Brain microvascular endothelial cell (primary cell): Measurements from ENCODE around the gene SGCD.

Experiments used
- DNase-seq: peaks from one replicate; pipeline ENCODE4 v3.0.0-alpha.2; 2020
- H3K27ac ChIP-seq: fragments of 250-450 bp; sonication (Bioruptor Pico); 2 replicates; pipeline ENCODE4 v1.5.1; 2020; ENCODE audit warnings: mild to moderate bottlenecking, moderate library complexity
- H3K27me3 ChIP-seq: fragments of 250-450 bp; sonication (Bioruptor Pico); replicated peaks from 2 replicates; pipeline ENCODE4 v1.5.1; 2020; ENCODE audit warnings: mild to moderate bottlenecking
- H3K36me3 ChIP-seq: fragments of 250-450 bp; sonication (Bioruptor Pico); replicated peaks from 2 replicates; pipeline ENCODE4 v1.5.1; 2020; ENCODE audit warnings: mild to moderate bottlenecking
- H3K4me3 ChIP-seq: 2 replicates; pipeline ENCODE4 v1.5.1; 2011; ENCODE audit warnings: low read depth, mild to moderate bottlenecking, control low read depth, low read length, moderate library complexity
- in situ Hi-C: cut with HindIII; loops from 2 replicates; pipeline ENCODE4 v1.10.0; 2017; ENCODE audit warnings: low sequenced_read_pairs, low pct_ligation_motif_present
- TF ChIP-seq, protein P1 (sequence below): IDR thresholded peaks from 2 replicates; pipeline ENCODE4 v1.5.1; 2011; ENCODE audit warnings: low read depth, mild to moderate bottlenecking, moderate library complexity, low read length, control low read depth, inconsistent platforms; ENCODE audit errors: missing control alignments

The SGCD gene

DNA sequence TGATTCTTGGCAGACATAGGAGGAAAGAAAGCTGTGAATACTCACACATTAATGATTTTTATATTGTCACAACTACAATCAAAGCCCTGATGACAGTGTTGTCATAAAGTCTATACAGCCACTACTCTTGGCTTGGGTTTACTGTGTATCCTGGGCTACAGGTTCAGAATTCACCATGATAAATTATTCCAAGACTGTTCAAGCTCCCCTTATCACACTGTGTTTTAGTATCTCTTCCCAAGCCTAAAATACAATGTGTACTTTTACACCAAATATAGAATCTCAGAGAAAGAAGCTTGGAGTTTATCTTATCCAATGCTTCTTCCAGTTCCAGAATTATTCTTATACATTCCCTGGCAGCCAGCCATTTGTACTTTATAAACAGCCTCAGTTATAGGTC lies 395.4 kb downstream of the SGCD start:
- in situ Hi-C loops: no loop called here
- Histone ChIP-seq H3K36me3 (no peaks in the 10 kb centered on the region), H3K27ac (no peak overlapping the region), H3K27me3 (no peaks in the 10 kb centered on the region), H3K4me3 (no peak overlapping the region)
- DNase-seq: no peak
- TF ChIP-seq, protein P1, sequence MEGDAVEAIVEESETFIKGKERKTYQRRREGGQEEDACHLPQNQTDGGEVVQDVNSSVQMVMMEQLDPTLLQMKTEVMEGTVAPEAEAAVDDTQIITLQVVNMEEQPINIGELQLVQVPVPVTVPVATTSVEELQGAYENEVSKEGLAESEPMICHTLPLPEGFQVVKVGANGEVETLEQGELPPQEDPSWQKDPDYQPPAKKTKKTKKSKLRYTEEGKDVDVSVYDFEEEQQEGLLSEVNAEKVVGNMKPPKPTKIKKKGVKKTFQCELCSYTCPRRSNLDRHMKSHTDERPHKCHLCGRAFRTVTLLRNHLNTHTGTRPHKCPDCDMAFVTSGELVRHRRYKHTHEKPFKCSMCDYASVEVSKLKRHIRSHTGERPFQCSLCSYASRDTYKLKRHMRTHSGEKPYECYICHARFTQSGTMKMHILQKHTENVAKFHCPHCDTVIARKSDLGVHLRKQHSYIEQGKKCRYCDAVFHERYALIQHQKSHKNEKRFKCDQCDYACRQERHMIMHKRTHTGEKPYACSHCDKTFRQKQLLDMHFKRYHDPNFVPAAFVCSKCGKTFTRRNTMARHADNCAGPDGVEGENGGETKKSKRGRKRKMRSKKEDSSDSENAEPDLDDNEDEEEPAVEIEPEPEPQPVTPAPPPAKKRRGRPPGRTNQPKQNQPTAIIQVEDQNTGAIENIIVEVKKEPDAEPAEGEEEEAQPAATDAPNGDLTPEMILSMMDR: no peak

DNA sequence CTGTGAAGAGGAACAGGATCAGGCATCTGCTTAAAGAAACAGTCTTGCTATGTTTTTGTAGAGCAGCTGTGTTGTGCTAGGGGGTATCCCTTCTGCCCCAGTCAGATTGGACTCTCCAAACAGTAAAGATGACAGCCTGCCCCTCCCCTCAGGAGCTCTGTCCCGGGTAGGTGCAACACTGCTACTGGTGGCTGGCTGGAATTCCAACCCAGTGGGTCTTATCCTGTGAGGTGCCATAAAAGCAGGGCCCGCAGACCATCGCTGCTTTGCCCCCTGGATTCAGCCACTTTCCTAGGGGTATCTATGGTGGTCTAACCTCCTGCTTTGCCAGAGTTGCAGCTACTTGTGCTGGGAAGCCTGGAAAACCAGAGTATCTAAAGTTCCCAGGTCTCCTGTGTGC lies 408.5 kb downstream of the SGCD start:
- no peak overlapping the region for H3K27ac ChIP-seq
- no peaks in the 10 kb centered on the region for H3K27me3 ChIP-seq
- H3K4me3 ChIP-seq: no peak overlapping the region
- no peaks in the 10 kb centered on the region for H3K36me3 ChIP-seq
- in situ Hi-C loops: no loop called here
- DNase-seq: no peak
- TF ChIP-seq, protein P1: no peak

DNA sequence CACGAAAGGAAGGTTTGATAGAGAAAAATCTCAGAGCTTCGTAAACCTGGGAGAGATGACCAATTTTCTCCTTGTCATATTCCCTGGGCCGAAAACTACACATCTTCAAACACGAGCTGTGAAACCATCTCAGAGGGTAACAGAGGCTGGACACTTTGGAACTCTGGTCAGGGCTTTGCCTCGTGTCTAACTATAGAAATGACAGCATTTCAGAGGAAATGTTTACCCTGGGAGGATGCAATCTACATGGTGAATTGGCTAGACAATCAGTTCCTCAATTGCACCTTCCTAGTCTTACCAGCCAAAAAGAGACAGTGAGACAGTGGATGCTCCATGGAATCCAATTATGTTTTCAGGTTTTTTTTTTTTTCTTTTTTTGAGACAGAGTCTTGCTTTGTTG lies 414.6 kb downstream of the SGCD start:
- in situ Hi-C loops: no loop called here
- no peak overlapping the region for H3K27ac ChIP-seq
- H3K4me3 ChIP-seq: no peak overlapping the region
- no peak for DNase-seq
- H3K36me3 ChIP-seq: no peaks in the 10 kb centered on the region
- H3K27me3 ChIP-seq: no peaks in the 10 kb centered on the region
- TF ChIP-seq, protein P1: no peak

DNA sequence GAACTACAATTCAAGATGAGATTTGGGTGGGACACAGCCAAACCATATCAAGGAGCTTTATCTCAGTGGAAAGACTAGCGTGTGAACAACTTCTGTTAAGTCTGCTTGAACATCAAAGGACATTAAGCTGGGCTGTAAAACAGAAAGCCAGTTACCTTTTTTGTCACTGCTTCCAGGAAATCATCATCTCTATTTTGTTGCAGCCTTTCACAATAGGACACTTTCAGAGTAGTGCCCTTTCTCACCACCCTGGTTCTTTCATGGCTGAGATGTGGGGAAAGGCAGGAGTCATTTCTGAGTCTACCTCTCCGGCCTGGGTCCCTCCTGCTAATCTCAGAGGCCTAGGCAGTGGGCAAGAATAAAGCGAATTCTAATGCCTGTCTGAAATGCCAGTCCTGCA lies 426.9 kb downstream of the SGCD start:
- no peak for DNase-seq
- no peak overlapping the region for H3K27ac ChIP-seq
- TF ChIP-seq, protein P1: no peak
- no peaks in the 10 kb centered on the region for H3K36me3 ChIP-seq
- no peak overlapping the region for H3K4me3 ChIP-seq
- in situ Hi-C loops: no loop called here
- H3K27me3 ChIP-seq: no peaks in the 10 kb centered on the region

DNA sequence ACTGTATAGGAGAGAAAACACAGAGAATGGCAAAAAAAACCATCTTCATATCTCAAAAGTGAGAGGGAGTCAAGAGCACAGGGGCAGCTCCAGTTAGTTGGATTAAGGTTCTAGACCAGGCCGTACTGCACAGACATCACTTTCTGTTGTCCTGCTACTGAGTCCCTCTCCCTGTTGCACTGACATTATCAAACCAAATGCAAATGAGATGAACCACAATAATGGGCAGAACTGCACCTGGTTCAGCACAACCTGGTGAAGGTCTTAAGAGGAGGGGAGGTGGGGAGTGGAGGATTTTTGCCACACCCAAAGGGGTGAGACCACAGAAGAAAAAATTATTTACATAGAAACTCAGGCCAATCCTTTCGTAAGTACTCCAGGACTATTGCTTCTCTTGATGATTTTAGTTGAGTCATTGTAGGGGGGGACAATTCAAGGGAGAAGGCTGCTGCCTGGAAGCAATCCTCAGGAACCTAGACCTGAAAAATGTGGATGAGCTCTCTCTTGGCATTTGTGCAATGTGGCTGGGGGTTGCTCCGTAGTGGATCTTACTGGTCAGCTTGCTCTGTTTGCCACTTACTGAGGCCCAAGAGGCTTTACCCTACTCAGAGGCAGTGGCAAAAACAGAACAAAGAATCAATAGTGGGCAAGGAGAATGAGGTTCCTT lies 428.6 kb downstream of the SGCD start:
- TF ChIP-seq, protein P1: no peak
- Histone ChIP-seq H3K27ac (no peak overlapping the region), H3K36me3 (no peaks in the 10 kb centered on the region), H3K27me3 (no peaks in the 10 kb centered on the region), H3K4me3 (no peak overlapping the region)
- DNase-seq: no peak
- in situ Hi-C loops: no loop called here
